GM21381 (cell line): ENCODE measurements around the gene ROBO2.

Experiments
- ATAC-seq: cut with Tn5 transposase; IDR thresholded peaks from one replicate; pipeline ENCODE4 v1.9.1; 2021; ENCODE audit warnings: mild to moderate bottlenecking, moderate library complexity; ENCODE audit not compliant: unreplicated experiment

The ROBO2 gene

DNA sequence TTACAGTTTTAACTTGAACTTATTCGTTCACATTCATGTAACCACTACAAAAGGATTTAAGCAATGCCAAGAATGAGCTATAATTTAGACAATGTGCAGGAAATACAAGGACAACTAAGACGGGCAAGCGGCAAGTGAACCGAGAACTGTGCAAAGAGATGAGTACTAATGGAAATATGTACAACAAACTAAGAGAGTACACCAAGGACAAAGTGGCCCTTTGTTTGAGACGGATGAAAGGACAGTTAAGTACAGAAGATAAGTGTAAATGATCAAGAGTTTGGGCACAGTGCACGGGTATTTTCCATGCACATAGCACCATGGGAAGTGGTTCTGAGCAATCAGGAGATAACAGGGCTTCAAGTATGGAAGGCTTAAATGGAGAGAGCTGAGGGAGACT, 281.7 kb downstream of the ROBO2 start:
- ATAC-seq = no peak

GRCh38 chr3:77323626-77324025, 283.7 kb downstream of the ROBO2 start:
- ATAC-seq = no peak

DNA sequence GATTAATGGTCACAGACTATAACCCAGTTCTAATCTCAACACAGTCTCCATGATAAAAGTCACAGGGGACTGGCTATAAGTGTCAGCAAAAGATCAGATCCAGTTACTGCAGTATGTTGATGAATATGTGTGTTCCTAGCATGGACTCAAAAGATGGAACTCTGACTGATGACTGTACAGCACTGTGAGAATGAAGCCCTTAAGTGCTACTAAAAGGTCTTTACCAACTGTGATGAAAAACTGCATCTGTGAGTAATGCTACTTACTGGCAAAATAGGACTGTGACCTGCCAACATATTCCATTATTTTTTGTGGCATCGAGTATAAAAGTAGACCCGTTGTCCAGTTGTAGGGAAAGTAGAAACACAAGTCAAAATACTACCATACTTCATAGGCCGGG, 284.2 kb downstream of the ROBO2 start:
- no peak for ATAC-seq

DNA sequence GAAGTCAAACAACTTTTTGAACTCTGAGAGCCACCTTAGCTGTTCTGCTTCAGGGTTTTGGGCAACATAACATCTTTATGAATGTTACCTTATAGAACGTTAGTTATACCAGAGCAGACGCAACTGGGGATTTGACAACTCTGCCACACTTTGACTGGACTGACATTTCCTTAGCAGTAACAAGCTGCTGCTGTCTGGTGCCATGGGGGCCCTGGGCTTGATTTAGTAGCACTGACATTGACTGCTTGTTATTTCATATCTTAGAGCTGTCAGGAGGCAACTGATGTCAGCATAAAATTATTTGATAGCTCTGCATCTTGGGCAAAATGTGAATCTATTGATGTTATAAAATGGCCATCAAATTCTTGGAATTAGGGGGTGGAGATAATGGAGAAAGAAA, 285.4 kb downstream of the ROBO2 start:
- no peak for ATAC-seq

GRCh38 chr3:77325702-77326101, 285.8 kb downstream of the ROBO2 start:
- ATAC-seq = no peak

GRCh38 chr3:77326586-77326985, 286.7 kb downstream of the ROBO2 start:
- no peak for ATAC-seq

DNA sequence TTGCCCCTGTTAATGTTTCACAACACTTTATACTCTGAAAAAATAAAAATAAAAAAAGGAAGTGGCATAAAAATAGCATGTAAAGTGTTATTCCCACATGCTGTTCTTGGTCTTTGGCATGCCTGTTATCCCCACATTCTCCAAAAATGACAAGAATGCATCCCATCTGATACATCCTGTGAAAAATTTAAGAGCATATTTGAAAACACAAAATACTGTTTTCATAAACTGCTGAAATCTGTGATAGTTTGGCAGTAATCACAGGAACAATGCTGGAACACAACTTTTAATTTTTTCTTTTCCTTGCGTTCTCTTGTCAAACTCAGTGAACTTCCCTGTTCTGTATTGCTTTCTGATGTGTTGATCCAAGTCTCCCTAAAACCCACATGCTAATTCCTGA, 288.8 kb downstream of the ROBO2 start:
- no peak for ATAC-seq

GRCh38 chr3:77329116-77329515, 289.2 kb downstream of the ROBO2 start:
- no peak for ATAC-seq

- ATAC-seq = no peak
Measured at GRCh38 chr3:77338195-77338594, 298.3 kb downstream of the ROBO2 start.

DNA sequence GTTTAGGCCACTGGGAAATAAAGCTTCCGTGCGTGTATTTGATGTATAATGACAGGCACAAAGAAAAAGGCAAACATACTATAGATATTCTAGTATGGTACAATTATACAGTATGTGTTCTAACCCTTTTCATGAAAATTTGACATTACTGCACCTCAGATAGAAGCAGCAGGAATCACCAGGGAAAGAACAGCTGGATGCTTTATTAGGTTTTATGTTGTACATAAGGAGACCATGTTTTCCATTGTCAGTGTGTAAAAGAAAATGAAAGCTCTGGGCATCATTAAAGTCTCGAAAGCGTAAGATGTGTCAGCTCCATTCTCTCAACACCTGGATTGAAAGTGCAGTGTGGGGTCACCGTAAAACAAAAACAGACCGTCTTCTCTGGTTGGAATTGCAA, 302.1 kb downstream of the ROBO2 start:
- ATAC-seq = no peak

DNA sequence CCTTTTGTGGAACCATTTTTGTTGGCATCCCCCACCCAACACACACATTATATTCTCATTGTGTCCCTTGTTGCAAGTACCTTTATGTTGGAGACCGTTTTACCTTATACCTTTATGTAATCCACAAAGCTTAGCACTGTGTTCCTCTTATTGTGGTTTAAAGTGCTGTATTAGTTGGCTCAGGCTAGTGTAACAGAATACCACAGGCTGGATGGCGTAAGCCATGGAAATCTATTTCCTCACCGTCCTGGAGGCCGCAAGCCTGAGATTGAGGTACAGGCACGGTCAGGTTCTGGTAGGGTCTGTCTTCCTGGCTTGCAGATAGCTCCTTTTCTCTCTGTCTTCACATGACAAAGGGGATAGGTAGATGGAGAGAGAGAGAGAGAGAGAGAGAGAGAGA, 302.8 kb downstream of the ROBO2 start:
- no peak for ATAC-seq

- ATAC-seq = no peak
Measured at GRCh38 chr3:77345009-77345408, 305.1 kb downstream of the ROBO2 start.

GRCh38 chr3:77348244-77348855, 308.5 kb downstream of the ROBO2 start:
- ATAC-seq = no peak

DNA sequence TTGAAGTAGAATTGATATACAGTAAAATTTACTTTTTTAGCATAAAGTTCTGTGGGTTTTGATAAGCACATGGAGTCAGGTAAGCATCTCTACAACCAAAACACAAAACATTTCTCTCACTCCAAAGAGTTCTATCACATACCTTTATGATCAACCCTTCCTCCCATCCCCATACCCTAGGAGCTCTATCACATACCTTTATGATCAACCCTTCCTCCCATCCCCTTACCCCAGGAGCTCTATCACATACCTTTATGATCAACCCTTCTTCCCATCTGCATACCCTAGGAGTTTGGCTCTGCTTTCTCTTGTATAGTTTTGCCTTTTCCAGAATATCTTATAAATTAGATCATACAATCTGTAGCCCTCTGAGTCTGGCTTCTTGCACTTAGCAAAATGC, 315.1 kb downstream of the ROBO2 start:
- ATAC-seq = no peak

GRCh38 chr3:77362936-77363335, 323.0 kb downstream of the ROBO2 start:
- ATAC-seq = no peak

- ATAC-seq = no peak
Measured at GRCh38 chr3:77365152-77365551, 325.3 kb downstream of the ROBO2 start.

GRCh38 chr3:77370413-77370812, 330.5 kb downstream of the ROBO2 start:
- no peak for ATAC-seq

GRCh38 chr3:77372018-77372417, 332.1 kb downstream of the ROBO2 start:
- ATAC-seq = no peak

GRCh38 chr3:77372634-77373346, 332.9 kb downstream of the ROBO2 start:
- ATAC-seq = no peak

- ATAC-seq = no peak
Measured at GRCh38 chr3:77373619-77374018, 333.7 kb downstream of the ROBO2 start.

GRCh38 chr3:77376511-77376910, 336.6 kb downstream of the ROBO2 start:
- no peak for ATAC-seq

- no peak for ATAC-seq
Measured at GRCh38 chr3:77377717-77378116, 337.8 kb downstream of the ROBO2 start.

GRCh38 chr3:77380136-77380535, 340.2 kb downstream of the ROBO2 start:
- no peak for ATAC-seq
